Peyer's patch (tissue), 4 donors: ENCODE data around the gene LAMC2. TPM values are rescaled to one million over a fixed set of nuclear protein-coding genes. Genes with fewer than 3 reads are reported as not detected.

Source experiments
- DNase-seq, 3 donors: peaks; one replicate each; pipeline ENCODE4 v3.0.0-alpha.2; 2017 to 2019
- H3K27ac ChIP-seq, 4 donors: fragments of 200-600 bp; sonication (generic); one replicate each; pipeline ENCODE4 v1.5.1; 2016 to 2019
- H3K27me3 ChIP-seq, 2 donors: fragments of 200-600 bp; sonication (generic); one replicate each; pipeline ENCODE4 v1.5.1; 2019
- H3K36me3 ChIP-seq, 3 donors: fragments of 200-600 bp; sonication (generic); one replicate each; pipeline ENCODE4 v1.5.1; 2016 to 2019
- H3K4me1 ChIP-seq, 4 donors: fragments of 200-600 bp; sonication (generic); one replicate each; pipeline ENCODE4 v1.5.1; 2016 to 2019
- H3K4me3 ChIP-seq, 4 donors: fragments of 200-600 bp; sonication (generic); 1 replicate in 3 of 4; 2 replicates in 1 of 4; pipeline ENCODE4 v1.5.1; 2016 to 2019; ENCODE audit warnings: mild to moderate bottlenecking in 1 of 4
- H3K9me3 ChIP-seq, 4 donors: fragments of 200-600 bp; sonication (generic); one replicate each; pipeline ENCODE4 v1.5.1; 2016 to 2019; ENCODE audit warnings: mild to moderate bottlenecking in 1 of 4
- POLR2A ChIP-seq, 2 donors: fragments of 450-650 bp; IDR thresholded peaks; one replicate each; pipeline ENCODE4 v1.5.1; 2017; ENCODE audit warnings: antibody characterized with exemption in 2 of 2, mild to moderate bottlenecking in 2 of 2, moderate library complexity in 2 of 2
- total RNA-seq, 4 donors: library from RNA; depleted of rRNA; stranded (reverse); fragments of >200 nt; gene quantifications; one replicate each; pipeline ENCODE4 v1.1.0, GENCODE V29; 2016
- TF ChIP-seq, protein P1 (sequence below), 6 experiments: fragments of 450-650 bp in 4 of 6; fragments of 200-600 bp in 2 of 6; sonication (generic) in 1 of 6; IDR thresholded peaks; one replicate each; pipeline ENCODE4 v1.5.1; 2017 to 2019; ENCODE audit warnings: antibody characterized with exemption in 6 of 6, mild to moderate bottlenecking in 3 of 6, moderate library complexity in 1 of 6

Gene LAMC2
- total RNA-seq, 4 donors from 2014 or later = 3.3 to 29.7 (median 17.3) TPM

DNA sequence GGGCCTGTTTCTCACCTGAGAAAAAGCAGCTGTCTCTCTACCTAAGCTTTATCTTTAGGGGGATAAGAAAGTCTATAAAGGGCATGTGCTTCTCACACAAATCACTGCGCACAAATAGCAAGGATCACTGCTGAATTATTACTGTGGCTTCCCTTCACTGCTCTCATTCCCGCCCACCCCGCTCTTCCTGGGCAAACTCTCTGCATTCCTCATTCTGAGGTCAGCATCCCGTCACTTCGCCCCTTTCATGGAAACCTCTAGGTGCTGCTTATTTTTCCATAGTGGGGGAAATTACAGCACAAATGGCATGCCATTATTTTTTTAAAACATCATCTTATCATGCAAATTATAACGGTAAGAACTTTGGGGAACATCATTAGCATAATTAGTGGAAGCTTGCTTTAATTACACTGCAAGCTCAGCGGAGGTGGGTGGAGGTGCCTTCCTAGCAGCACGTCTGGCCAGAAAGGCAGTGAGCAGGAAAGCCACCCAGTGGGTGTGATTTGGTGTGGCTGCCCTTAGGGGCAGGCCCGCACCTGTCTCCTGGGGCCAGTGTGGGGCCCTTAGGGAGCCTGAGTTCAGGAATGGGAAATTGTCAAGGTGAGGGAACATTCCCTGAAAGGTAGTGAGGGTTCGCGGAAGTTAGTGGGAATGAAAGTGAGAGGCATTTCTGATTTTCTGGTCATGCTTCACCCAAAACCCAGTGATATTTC is 105.9 kb downstream of the LAMC2 start:
- DNase-seq = no peak
- H3K4me3 ChIP-seq = no peak overlapping the region
- TF ChIP-seq, protein P1, sequence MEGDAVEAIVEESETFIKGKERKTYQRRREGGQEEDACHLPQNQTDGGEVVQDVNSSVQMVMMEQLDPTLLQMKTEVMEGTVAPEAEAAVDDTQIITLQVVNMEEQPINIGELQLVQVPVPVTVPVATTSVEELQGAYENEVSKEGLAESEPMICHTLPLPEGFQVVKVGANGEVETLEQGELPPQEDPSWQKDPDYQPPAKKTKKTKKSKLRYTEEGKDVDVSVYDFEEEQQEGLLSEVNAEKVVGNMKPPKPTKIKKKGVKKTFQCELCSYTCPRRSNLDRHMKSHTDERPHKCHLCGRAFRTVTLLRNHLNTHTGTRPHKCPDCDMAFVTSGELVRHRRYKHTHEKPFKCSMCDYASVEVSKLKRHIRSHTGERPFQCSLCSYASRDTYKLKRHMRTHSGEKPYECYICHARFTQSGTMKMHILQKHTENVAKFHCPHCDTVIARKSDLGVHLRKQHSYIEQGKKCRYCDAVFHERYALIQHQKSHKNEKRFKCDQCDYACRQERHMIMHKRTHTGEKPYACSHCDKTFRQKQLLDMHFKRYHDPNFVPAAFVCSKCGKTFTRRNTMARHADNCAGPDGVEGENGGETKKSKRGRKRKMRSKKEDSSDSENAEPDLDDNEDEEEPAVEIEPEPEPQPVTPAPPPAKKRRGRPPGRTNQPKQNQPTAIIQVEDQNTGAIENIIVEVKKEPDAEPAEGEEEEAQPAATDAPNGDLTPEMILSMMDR (IDR thresholded peaks at IDR 0.05) = no peak
- no peak for TF ChIP-seq POLR2A (IDR thresholded peaks at IDR 0.05)
- H3K36me3 ChIP-seq = no peaks in the 10 kb centered on the region
- no peaks in the 10 kb centered on the region for H3K4me1 ChIP-seq
- H3K27me3 ChIP-seq = no peaks in the 10 kb centered on the region
- H3K9me3 ChIP-seq = no peaks in the 10 kb centered on the region
- H3K27ac ChIP-seq = no peak overlapping the region

- TF ChIP-seq, protein P1 (IDR thresholded peaks at IDR 0.05) = no peak
- no peak for TF ChIP-seq POLR2A (IDR thresholded peaks at IDR 0.05)
- H3K27me3 ChIP-seq = no peaks in the 10 kb centered on the region
- no peaks in the 10 kb centered on the region for H3K9me3 ChIP-seq
- no peak overlapping the region for H3K27ac ChIP-seq
- H3K4me3 ChIP-seq = no peak overlapping the region
- H3K36me3 ChIP-seq = no peaks in the 10 kb centered on the region
- no peak for DNase-seq
- H3K4me1 ChIP-seq = no peaks in the 10 kb centered on the region
Observed at GRCh38 chr1:183293241-183293640, 107.2 kb downstream of the LAMC2 start.

- no peak for DNase-seq
- Histone ChIP-seq H3K36me3 (no peaks in the 10 kb centered on the region), H3K27ac (no peak overlapping the region), H3K4me1 (no peaks in the 10 kb centered on the region), H3K4me3 (no peak overlapping the region), H3K27me3 (no peaks in the 10 kb centered on the region), H3K9me3 (no peaks in the 10 kb centered on the region)
- no peak for TF ChIP-seq POLR2A (IDR thresholded peaks at IDR 0.05)
- TF ChIP-seq, protein P1 (IDR thresholded peaks at IDR 0.05) = no peak
Observed at GRCh38 chr1:183293876-183294275, 107.8 kb downstream of the LAMC2 start.

Other genes with a start within 250 kb of the LAMC2 start
- gene SHCBP1L, start 233.1 kb upstream of the LAMC2 start, total RNA-seq = not detected
- gene LAMC1, start 162.8 kb upstream of the LAMC2 start, total RNA-seq = 100 to 1,000 TPM in 3 of 4 donors, 10 to 100 TPM in 1; 46.4 to 291 (median 121) TPM
- gene NMNAT2, start 232.1 kb downstream of the LAMC2 start, total RNA-seq = under 1 TPM in 3 of 4 donors, not detected in 1; 0.13 to 0.83 (median 0.66) TPM